ENCODE measurements around the gene MIB1. TPM values are rescaled to one million over a fixed set of nuclear protein-coding genes. Genes with fewer than 3 reads are reported as not detected.

MIB1 gene
- total RNA-seq, 1 experiment from 2014 or later, result 70.5 TPM

- intact Hi-C loops (cut with micrococcal nuclease; ENCODE audit: unreplicated experiment), result no loop called here
- ChIA-PET CTCF (no interaction called here), POLR2A (ENCODE audit: low non-redundant PET) (interaction anchor here (0.6 kb wide), 1 partner anchor 47 kb away, joined by 3 read pairs; no protein-coding TSS in a partner anchor)
- BruUV-seq (replicated peaks), result no TSS peak
- H3K27ac ChIP-seq (ENCODE audit: low read depth, low read length, poor library complexity, severe bottlenecking), result no peak overlapping the region
- peaks cover 4% of the 10 kb centered on the region for H3K9me3 ChIP-seq (ENCODE audit: low read depth, low read length, poor library complexity, severe bottlenecking)
- no peak for DNase-seq (ENCODE audit: low spot score)
- no peak for TF ChIP-seq EZH2 (IDR thresholded peaks at IDR 0.05; ENCODE audit: borderline replicate concordance, low read depth, low read length, poor library complexity, severe bottlenecking)
- TF ChIP-seq, protein P1, sequence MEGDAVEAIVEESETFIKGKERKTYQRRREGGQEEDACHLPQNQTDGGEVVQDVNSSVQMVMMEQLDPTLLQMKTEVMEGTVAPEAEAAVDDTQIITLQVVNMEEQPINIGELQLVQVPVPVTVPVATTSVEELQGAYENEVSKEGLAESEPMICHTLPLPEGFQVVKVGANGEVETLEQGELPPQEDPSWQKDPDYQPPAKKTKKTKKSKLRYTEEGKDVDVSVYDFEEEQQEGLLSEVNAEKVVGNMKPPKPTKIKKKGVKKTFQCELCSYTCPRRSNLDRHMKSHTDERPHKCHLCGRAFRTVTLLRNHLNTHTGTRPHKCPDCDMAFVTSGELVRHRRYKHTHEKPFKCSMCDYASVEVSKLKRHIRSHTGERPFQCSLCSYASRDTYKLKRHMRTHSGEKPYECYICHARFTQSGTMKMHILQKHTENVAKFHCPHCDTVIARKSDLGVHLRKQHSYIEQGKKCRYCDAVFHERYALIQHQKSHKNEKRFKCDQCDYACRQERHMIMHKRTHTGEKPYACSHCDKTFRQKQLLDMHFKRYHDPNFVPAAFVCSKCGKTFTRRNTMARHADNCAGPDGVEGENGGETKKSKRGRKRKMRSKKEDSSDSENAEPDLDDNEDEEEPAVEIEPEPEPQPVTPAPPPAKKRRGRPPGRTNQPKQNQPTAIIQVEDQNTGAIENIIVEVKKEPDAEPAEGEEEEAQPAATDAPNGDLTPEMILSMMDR (conservative IDR thresholded peaks at IDR 0.05; ENCODE audit: low read depth, low read length), result no peak
- H3K4me3 ChIP-seq (ENCODE audit: low read depth, low read length, poor library complexity, severe bottlenecking), result no peak overlapping the region
- no peaks in the 10 kb centered on the region for H3K4me1 ChIP-seq (ENCODE audit: insufficient read depth, low read length, poor library complexity, severe bottlenecking)
- H3K36me3 ChIP-seq (ENCODE audit: insufficient read depth, low read length, poor library complexity, severe bottlenecking), result peaks cover 32% of the 10 kb centered on the region
- no peaks in the 10 kb centered on the region for H3K27me3 ChIP-seq (replicated peaks; ENCODE audit: insufficient read depth, low read depth, low read length, poor library complexity)
These were observed 74.5 kb downstream of the MIB1 start for GRCh38 chr18:21815101-21815500.

GRCh38 chr18:21820033-21820810 is 79.6 kb downstream of the MIB1 start:
- intact Hi-C loops (cut with micrococcal nuclease; ENCODE audit: unreplicated experiment), result no loop called here
- DNase-seq (ENCODE audit: low spot score), result peak; percentile 34
- BruUV-seq (replicated peaks), result no TSS peak
- Histone ChIP-seq H3K27ac (ENCODE audit: low read depth, low read length, poor library complexity, severe bottlenecking) (no peak overlapping the region), H3K9me3 (ENCODE audit: low read depth, low read length, poor library complexity, severe bottlenecking) (no peaks in the 10 kb centered on the region), H3K36me3 (ENCODE audit: insufficient read depth, low read length, poor library complexity, severe bottlenecking) (peaks cover 37% of the 10 kb centered on the region), H3K4me1 (ENCODE audit: insufficient read depth, low read length, poor library complexity, severe bottlenecking) (no peaks in the 10 kb centered on the region), H3K27me3 (replicated peaks; ENCODE audit: insufficient read depth, low read depth, low read length, poor library complexity) (no peaks in the 10 kb centered on the region), H3K4me3 (ENCODE audit: low read depth, low read length, poor library complexity, severe bottlenecking) (no peak overlapping the region)
- CTCF ChIA-PET, result interaction anchor here (0.6 kb wide), 2 partner anchors 11 to 365 kb away, joined by 3 to 5 read pairs; no protein-coding TSS in a partner anchor
- POLR2A ChIA-PET (ENCODE audit: low non-redundant PET), result interaction anchor here (0.6 kb wide), 1 partner anchor 56 kb away, joined by 4 read pairs; no protein-coding TSS in a partner anchor
- no peak for TF ChIP-seq EZH2 (IDR thresholded peaks at IDR 0.05; ENCODE audit: borderline replicate concordance, low read depth, low read length, poor library complexity, severe bottlenecking)
- TF ChIP-seq, protein P1 (conservative IDR thresholded peaks at IDR 0.05; ENCODE audit: low read depth, low read length), result peak; percentile 73

- POLR2A ChIA-PET (ENCODE audit: low non-redundant PET), result no interaction called here
- Histone ChIP-seq H3K9me3 (ENCODE audit: low read depth, low read length, poor library complexity, severe bottlenecking) (no peaks in the 10 kb centered on the region), H3K36me3 (ENCODE audit: insufficient read depth, low read length, poor library complexity, severe bottlenecking) (peaks cover 33% of the 10 kb centered on the region), H3K27ac (ENCODE audit: low read depth, low read length, poor library complexity, severe bottlenecking) (no peak overlapping the region), H3K27me3 (replicated peaks; ENCODE audit: insufficient read depth, low read depth, low read length, poor library complexity) (no peaks in the 10 kb centered on the region), H3K4me3 (ENCODE audit: low read depth, low read length, poor library complexity, severe bottlenecking) (no peak overlapping the region), H3K4me1 (ENCODE audit: insufficient read depth, low read length, poor library complexity, severe bottlenecking) (no peaks in the 10 kb centered on the region)
- no TSS peak for BruUV-seq (replicated peaks)
- CTCF ChIA-PET, result interaction anchor here (0.6 kb wide), 1 partner anchor 11 kb away, joined by 5 read pairs; no protein-coding TSS in a partner anchor
- TF ChIP-seq, protein P1 (conservative IDR thresholded peaks at IDR 0.05; ENCODE audit: low read depth, low read length), result no peak
- no peak for TF ChIP-seq EZH2 (IDR thresholded peaks at IDR 0.05; ENCODE audit: borderline replicate concordance, low read depth, low read length, poor library complexity, severe bottlenecking)
- DNase-seq (ENCODE audit: low spot score), result no peak
- intact Hi-C loops (cut with micrococcal nuclease; ENCODE audit: unreplicated experiment), result no loop called here
These were observed 80.2 kb downstream of the MIB1 start for GRCh38 chr18:21820811-21821143.
